Fibroblast of lung (primary cell): Measurements from ENCODE around the gene CRTC1. TPM values are rescaled to one million over a fixed set of nuclear protein-coding genes. Genes with fewer than 3 reads are reported as not detected.

Experiments
- DNase-seq, 2 donors: peaks; one replicate each; pipeline versions ENCODE4 v3.0.0 to v3.0.0-alpha.2; 2010; ENCODE audit warnings: low read depth in 2 of 2
- H2AFZ ChIP-seq: 2 replicates; pipeline ENCODE4 v1.5.1; 2012; ENCODE audit warnings: low read length, control low read depth, inconsistent platforms
- H3K27ac ChIP-seq: 2 replicates; pipeline ENCODE4 v1.5.1; 2011; ENCODE audit warnings: low read length, control low read depth; ENCODE audit not compliant: insufficient read depth
- H3K27me3 ChIP-seq: 2 replicates; pipeline ENCODE4 v1.5.1; 2011; ENCODE audit warnings: mild to moderate bottlenecking, low read length; ENCODE audit not compliant: control insufficient read depth, insufficient read depth
- H3K36me3 ChIP-seq: 2 replicates; pipeline ENCODE4 v1.5.1; 2011; ENCODE audit warnings: low read length; ENCODE audit not compliant: control insufficient read depth, insufficient read depth
- H3K4me1 ChIP-seq: 2 replicates; pipeline ENCODE4 v1.5.1; 2011; ENCODE audit warnings: low read length; ENCODE audit not compliant: control insufficient read depth, insufficient read depth; ENCODE audit errors: extremely low read depth
- H3K4me2 ChIP-seq: 2 replicates; pipeline ENCODE4 v1.5.1; 2011; ENCODE audit warnings: low read length, control low read depth; ENCODE audit not compliant: insufficient read depth; ENCODE audit errors: extremely low read depth
- H3K4me3 ChIP-seq, 4 experiments: fragments of 200-600 bp in 1 of 4; sonication (generic) in 1 of 4; replicated peaks in 1 of 4; 2 replicates each; pipeline ENCODE4 v1.5.1; 2011 to 2016; ENCODE audit warnings: low read length in 4 of 4, low read depth in 3 of 4, mild to moderate bottlenecking in 3 of 4, control low read depth in 2 of 4, inconsistent platforms in 1 of 4, mixed read lengths in 1 of 4; ENCODE audit not compliant: insufficient read depth in 1 of 4; ENCODE audit errors: control extremely low read depth in 1 of 4
- H3K79me2 ChIP-seq: 2 replicates; pipeline ENCODE4 v1.5.1; 2012; ENCODE audit warnings: mild to moderate bottlenecking, low read length, inconsistent platforms; ENCODE audit not compliant: control insufficient read depth, insufficient read depth
- H3K9ac ChIP-seq: 2 replicates; pipeline ENCODE4 v1.5.1; 2011; ENCODE audit warnings: mild to moderate bottlenecking, low read length, control low read depth; ENCODE audit not compliant: insufficient read depth
- H3K9me3 ChIP-seq: 2 replicates; pipeline ENCODE4 v1.5.1; 2012; ENCODE audit warnings: low read depth, low read length; ENCODE audit not compliant: control insufficient read depth, insufficient read depth
- H4K20me1 ChIP-seq: 2 replicates; pipeline ENCODE4 v1.5.1; 2011; ENCODE audit warnings: low read length; ENCODE audit not compliant: control insufficient read depth, insufficient read depth; ENCODE audit errors: extremely low read depth
- EZH2 ChIP-seq: IDR thresholded peaks from 2 replicates; pipeline ENCODE4 v1.5.1; 2012; ENCODE audit warnings: low read length, control low read depth, mild to moderate bottlenecking; ENCODE audit errors: missing control alignments
- polyA plus RNA-seq, 2 donors: library from polyadenylated mRNA; depleted of rRNA in 1 of 2; stranded (reverse) in 1 of 2; unstranded in 1 of 2; fragments of >200 nt; gene quantifications; 2 replicates each; pipeline ENCODE4 v1.2.1, GENCODE V29; 2011 to 2012; ENCODE audit warnings: missing spikeins in 1 of 2
- total RNA-seq: library from RNA; depleted of rRNA; stranded (reverse); fragments of >200 nt; gene quantifications from 2 replicates; pipeline ENCODE4 v1.2.1, GENCODE V29; 2014
- TF ChIP-seq, protein P1 (sequence below), 2 donors: IDR thresholded peaks in 1 of 2; conservative IDR thresholded peaks in 1 of 2; 1 replicate in 1 of 2; 2 replicates in 1 of 2; pipeline ENCODE4 v1.5.1; 2011 to 2012; ENCODE audit warnings: low read length in 2 of 2, control low read depth in 1 of 2, inconsistent platforms in 1 of 2, low read depth in 1 of 2, mild to moderate bottlenecking in 1 of 2

Gene CRTC1
- total and polyA plus RNA-seq, 2 donors (not counting 1 experiment from before 2014, with no cell fraction given): 1.2 to 2.0 TPM

- no peak for DNase-seq
- no peak overlapping the region for H3K27ac ChIP-seq
- H4K20me1 ChIP-seq: no peaks in the 10 kb centered on the region
These were observed 58.8 kb downstream of the CRTC1 start for GRCh38 chr19:18742324-18742723.

GRCh38 chr19:18742838-18743783 lies 59.6 kb downstream of the CRTC1 start:
- Histone ChIP-seq H3K27me3 (no peaks in the 10 kb centered on the region), H3K9ac (no peak overlapping the region), H4K20me1 (no peaks in the 10 kb centered on the region), H3K9me3 (no peaks in the 10 kb centered on the region), H3K4me3 (no peak overlapping the region), H2AFZ (no peak overlapping the region), H3K79me2 (no peaks in the 10 kb centered on the region), H3K36me3 (no peaks in the 10 kb centered on the region), H3K4me1 (no peaks in the 10 kb centered on the region), H3K4me2 (no peak overlapping the region), H3K27ac (no peak overlapping the region)
- TF ChIP-seq, protein P1, sequence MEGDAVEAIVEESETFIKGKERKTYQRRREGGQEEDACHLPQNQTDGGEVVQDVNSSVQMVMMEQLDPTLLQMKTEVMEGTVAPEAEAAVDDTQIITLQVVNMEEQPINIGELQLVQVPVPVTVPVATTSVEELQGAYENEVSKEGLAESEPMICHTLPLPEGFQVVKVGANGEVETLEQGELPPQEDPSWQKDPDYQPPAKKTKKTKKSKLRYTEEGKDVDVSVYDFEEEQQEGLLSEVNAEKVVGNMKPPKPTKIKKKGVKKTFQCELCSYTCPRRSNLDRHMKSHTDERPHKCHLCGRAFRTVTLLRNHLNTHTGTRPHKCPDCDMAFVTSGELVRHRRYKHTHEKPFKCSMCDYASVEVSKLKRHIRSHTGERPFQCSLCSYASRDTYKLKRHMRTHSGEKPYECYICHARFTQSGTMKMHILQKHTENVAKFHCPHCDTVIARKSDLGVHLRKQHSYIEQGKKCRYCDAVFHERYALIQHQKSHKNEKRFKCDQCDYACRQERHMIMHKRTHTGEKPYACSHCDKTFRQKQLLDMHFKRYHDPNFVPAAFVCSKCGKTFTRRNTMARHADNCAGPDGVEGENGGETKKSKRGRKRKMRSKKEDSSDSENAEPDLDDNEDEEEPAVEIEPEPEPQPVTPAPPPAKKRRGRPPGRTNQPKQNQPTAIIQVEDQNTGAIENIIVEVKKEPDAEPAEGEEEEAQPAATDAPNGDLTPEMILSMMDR (conservative IDR thresholded peaks at IDR 0.05 in 1 of 2, IDR thresholded peaks at IDR 0.05 in 1 of 2; ENCODE audit: low read depth in 1 of 2, low read length in 2 of 2): no peak
- TF ChIP-seq EZH2: no peak
- peak; percentile 58 to 79 for DNase-seq

More at GRCh38 chr19:18742324-18742723, 58.8 kb downstream of the CRTC1 start:
- H3K4me3 ChIP-seq: no peak overlapping the region
- TF ChIP-seq, protein P1 (conservative IDR thresholded peaks at IDR 0.05 in 1 of 2, IDR thresholded peaks at IDR 0.05 in 1 of 2; ENCODE audit: low read depth in 1 of 2, low read length in 2 of 2): no peak
- no peak for TF ChIP-seq EZH2
- H3K79me2 ChIP-seq: no peaks in the 10 kb centered on the region
- no peak overlapping the region for H2AFZ ChIP-seq
- no peaks in the 10 kb centered on the region for H3K9me3 ChIP-seq
- H3K9ac ChIP-seq: no peak overlapping the region
- no peaks in the 10 kb centered on the region for H3K27me3 ChIP-seq
- no peaks in the 10 kb centered on the region for H3K4me1 ChIP-seq
- H3K36me3 ChIP-seq: no peaks in the 10 kb centered on the region
- H3K4me2 ChIP-seq: no peak overlapping the region

DNA sequence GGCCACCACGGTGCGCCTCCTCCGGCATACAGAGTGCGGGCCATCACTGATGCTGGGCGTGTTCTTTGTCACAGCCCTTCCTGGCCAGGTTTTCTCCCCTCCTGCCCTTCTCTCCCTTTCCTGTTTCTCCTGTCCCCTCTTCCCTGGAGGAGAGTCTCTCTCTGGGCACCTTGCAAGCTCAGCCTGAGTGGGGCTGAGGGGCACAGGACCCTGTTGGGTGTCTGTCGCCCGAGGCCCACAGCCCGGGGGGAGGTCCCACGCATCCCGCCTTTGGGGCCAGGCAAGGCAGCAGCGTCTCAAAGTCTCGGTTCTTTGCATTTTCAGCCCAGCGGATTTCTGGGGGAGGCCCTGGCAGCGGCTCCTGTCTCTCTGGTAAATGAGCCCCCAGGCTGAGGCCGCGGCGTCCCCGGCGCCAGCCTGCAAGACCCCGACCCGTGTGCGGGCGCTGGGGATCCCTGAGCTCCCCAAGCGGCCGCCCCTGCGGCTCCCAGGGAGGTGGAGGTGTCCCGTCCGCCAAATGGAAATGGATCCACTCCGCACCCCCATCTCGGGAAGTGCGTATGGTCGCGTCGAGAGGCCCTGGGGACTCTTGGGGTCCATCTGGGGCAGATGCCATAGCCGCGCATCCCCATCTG lies 60.4 kb downstream of the CRTC1 start:
- H2AFZ ChIP-seq: no peak overlapping the region
- no peak for DNase-seq
- H3K4me1 ChIP-seq: no peaks in the 10 kb centered on the region
- no peak for TF ChIP-seq EZH2
- TF ChIP-seq, protein P1 (conservative IDR thresholded peaks at IDR 0.05 in 1 of 2, IDR thresholded peaks at IDR 0.05 in 1 of 2; ENCODE audit: low read depth in 1 of 2, low read length in 2 of 2): no peak
- no peaks in the 10 kb centered on the region for H3K9me3 ChIP-seq
- H3K27me3 ChIP-seq: no peaks in the 10 kb centered on the region
- H3K9ac ChIP-seq: no peak overlapping the region
- no peak overlapping the region for H3K27ac ChIP-seq
- no peak overlapping the region for H3K4me2 ChIP-seq
- no peaks in the 10 kb centered on the region for H4K20me1 ChIP-seq
- H3K79me2 ChIP-seq: no peaks in the 10 kb centered on the region
- no peaks in the 10 kb centered on the region for H3K36me3 ChIP-seq
- H3K4me3 ChIP-seq: no peak overlapping the region
